HepG2 (cell line): ENCODE measurements around the gene TMEM116. TPM values are rescaled to one million over a fixed set of nuclear protein-coding genes. Genes with fewer than 3 reads are reported as not detected.

Source experiments
- ELF3 ChIP-seq: IDR thresholded peaks from 2 replicates; pipeline ENCODE4 v1.6.1; 2016; ENCODE audit warnings: missing genetic modification reagents, missing compliant biosample characterization
- FIP1L1 ChIP-seq: fragments of 200-400 bp; formaldehyde crosslinking; IDR thresholded peaks from 2 replicates; pipeline ENCODE4 v1.6.1; 2018; ENCODE audit warnings: low read depth, mild to moderate bottlenecking, low read length, moderate library complexity, borderline replicate concordance; ENCODE audit not compliant: insufficient read depth
- MAFG ChIP-seq: sonication (generic); formaldehyde crosslinking; IDR thresholded peaks from 2 replicates; pipeline ENCODE4 v1.5.1; 2020; ENCODE audit warnings: mild to moderate bottlenecking, missing genetic modification reagents
- PAF1 ChIP-seq: IDR thresholded peaks from 2 replicates; pipeline ENCODE4 v1.6.1; 2016; ENCODE audit warnings: missing genetic modification reagents, missing compliant biosample characterization
- POLR2A ChIP-seq, 2 experiments: IDR thresholded peaks; 2 replicates each; pipeline ENCODE4 v1.6.1; 2011; ENCODE audit warnings: low read depth in 2 of 2, low read length in 2 of 2, mild to moderate bottlenecking in 1 of 2, moderate library complexity in 1 of 2; ENCODE audit not compliant: insufficient read depth in 1 of 2
- PTBP1 ChIP-seq: fragments of 200-400 bp; formaldehyde crosslinking; IDR thresholded peaks from 2 replicates; pipeline ENCODE4 v1.6.1; 2018; ENCODE audit warnings: low read length, low read depth; ENCODE audit not compliant: poor library complexity, severe bottlenecking
- SATB2 ChIP-seq: sonication (generic); formaldehyde crosslinking; IDR thresholded peaks from 2 replicates; pipeline ENCODE4 v1.5.0; 2020; ENCODE audit warnings: missing genetic modification reagents
- SMAD3 ChIP-seq: sonication (generic); formaldehyde crosslinking; IDR thresholded peaks from 2 replicates; pipeline ENCODE4 v1.4.0; 2020; ENCODE audit warnings: missing genetic modification reagents
- TARDBP ChIP-seq: sonication (generic); formaldehyde crosslinking; IDR thresholded peaks from 2 replicates; pipeline ENCODE4 v1.8.0; 2022; ENCODE audit warnings: mild to moderate bottlenecking, missing genetic modification reagents
- ZMAT5 ChIP-seq: sonication (generic); formaldehyde crosslinking; IDR thresholded peaks from 2 replicates; pipeline ENCODE4 v1.5.0; 2020; ENCODE audit warnings: mild to moderate bottlenecking, low read depth, missing genetic modification reagents, borderline replicate concordance
- ZNF142 ChIP-seq: sonication (generic); formaldehyde crosslinking; IDR thresholded peaks from 2 replicates; pipeline ENCODE4 v1.4.0; 2020; ENCODE audit warnings: missing genetic modification reagents
- ZNF382 ChIP-seq: sonication (generic); formaldehyde crosslinking; IDR thresholded peaks from 2 replicates; pipeline ENCODE4 v1.5.0; 2020; ENCODE audit warnings: missing genetic modification reagents, mild to moderate bottlenecking, borderline replicate concordance
- ZNF552 ChIP-seq: sonication (generic); formaldehyde crosslinking; IDR thresholded peaks from 2 replicates; pipeline ENCODE4 v1.9.0; 2022; ENCODE audit warnings: missing genetic modification reagents, mild to moderate bottlenecking, borderline replicate concordance
- ZNF646 ChIP-seq: sonication (generic); formaldehyde crosslinking; IDR thresholded peaks from 2 replicates; pipeline ENCODE4 v1.9.0; 2021; ENCODE audit warnings: mild to moderate bottlenecking, missing genetic modification reagents
- ZNF672 ChIP-seq: sonication (generic); formaldehyde crosslinking; IDR thresholded peaks from 2 replicates; pipeline ENCODE4 v1.8.1; 2022; ENCODE audit warnings: missing genetic modification reagents
- ZNF713 ChIP-seq: sonication (generic); formaldehyde crosslinking; IDR thresholded peaks from 2 replicates; pipeline ENCODE4 v1.4.0; 2020; ENCODE audit warnings: mild to moderate bottlenecking, missing genetic modification reagents
- ZNF772 ChIP-seq: sonication (generic); formaldehyde crosslinking; IDR thresholded peaks from 2 replicates; pipeline ENCODE4 v1.5.0; 2020; ENCODE audit warnings: mild to moderate bottlenecking, missing genetic modification reagents
- polyA plus RNA-seq, 8 experiments: library from polyadenylated mRNA; depleted of rRNA in 3 of 8; stranded (reverse) in 7 of 8; unstranded in 1 of 8; fragments of >200 nt; fragmentation: Illumina TruSeq in 4 of 8; extraction: Trizol in 4 of 8; gene quantifications; 2 replicates each; pipeline versions ENCODE4 v1.2.1 to v1.2.3, GENCODE V29; 2011 to 2016; ENCODE audit warnings: low read depth in 4 of 8, missing spikeins in 1 of 8, mixed read lengths in 1 of 8; ENCODE audit not compliant: insufficient read depth in 1 of 8
- total RNA-seq, 5 experiments: library from RNA; depleted of rRNA; stranded (reverse); fragments of >200 nt; fragmentation: Illumina TruSeq; extraction: Trizol; gene quantifications; 2 replicates each; pipeline ENCODE4 v1.2.3, GENCODE V29; 2016; ENCODE audit warnings: low read depth in 1 of 5

TMEM116 gene
- total and polyA plus RNA-seq, 2 of the 13 experiments (the other 11 are each of a cell fraction or from before 2014, with no cell fraction given) = 14.0 to 17.8 TPM

GRCh38 chr12:112012775-112013600 is at the start of gene TMEM116, which contains the start of gene ERP29 (continued):
- TF ChIP-seq ZMAT5 (CRISPR knock-in tag) = no peak
- TF ChIP-seq ZNF382 (CRISPR knock-in tag) = no peak
- peak; percentile 61 for TF ChIP-seq TARDBP (CRISPR knock-in tag)
- TF ChIP-seq SATB2 (CRISPR knock-in tag) = peak; percentile 54; the same call in 1 of the 2 replicates
- TF ChIP-seq PAF1 (CRISPR knock-in tag) = no peak
- peak; percentile 48; the same call in 1 of the 2 replicates for TF ChIP-seq ZNF646
- TF ChIP-seq PTBP1 = no peak
- no peak for TF ChIP-seq ZNF713 (CRISPR knock-in tag)
- peak; percentile 84 for TF ChIP-seq ZNF142
- TF ChIP-seq ZNF552 (CRISPR knock-in tag) = no peak; the same call in 1 of the 2 replicates
- TF ChIP-seq POLR2A (IDR thresholded peaks at IDR 0.05; ENCODE audit: insufficient read depth in 1 of 2, low read depth in 2 of 2, low read length in 2 of 2) = peak; percentile 96 to 97
- TF ChIP-seq ZNF772 = no peak; the same call in none of the 2 replicates
- TF ChIP-seq SMAD3 (CRISPR knock-in tag) = peak; percentile 14; the same call in 1 of the 2 replicates
- no peak for TF ChIP-seq ZNF672
- TF ChIP-seq ELF3 (CRISPR knock-in tag) = peak; percentile 55
- TF ChIP-seq MAFG (CRISPR knock-in tag) = no peak
- no peak for TF ChIP-seq FIP1L1
